Fibroblast of skin of scalp (primary cell): ENCODE data around the gene TOLLIP.

Experiments
- DNase-seq: peaks from one replicate; pipeline ENCODE4 v3.0.0-alpha.2; 2013

Gene TOLLIP

DNA sequence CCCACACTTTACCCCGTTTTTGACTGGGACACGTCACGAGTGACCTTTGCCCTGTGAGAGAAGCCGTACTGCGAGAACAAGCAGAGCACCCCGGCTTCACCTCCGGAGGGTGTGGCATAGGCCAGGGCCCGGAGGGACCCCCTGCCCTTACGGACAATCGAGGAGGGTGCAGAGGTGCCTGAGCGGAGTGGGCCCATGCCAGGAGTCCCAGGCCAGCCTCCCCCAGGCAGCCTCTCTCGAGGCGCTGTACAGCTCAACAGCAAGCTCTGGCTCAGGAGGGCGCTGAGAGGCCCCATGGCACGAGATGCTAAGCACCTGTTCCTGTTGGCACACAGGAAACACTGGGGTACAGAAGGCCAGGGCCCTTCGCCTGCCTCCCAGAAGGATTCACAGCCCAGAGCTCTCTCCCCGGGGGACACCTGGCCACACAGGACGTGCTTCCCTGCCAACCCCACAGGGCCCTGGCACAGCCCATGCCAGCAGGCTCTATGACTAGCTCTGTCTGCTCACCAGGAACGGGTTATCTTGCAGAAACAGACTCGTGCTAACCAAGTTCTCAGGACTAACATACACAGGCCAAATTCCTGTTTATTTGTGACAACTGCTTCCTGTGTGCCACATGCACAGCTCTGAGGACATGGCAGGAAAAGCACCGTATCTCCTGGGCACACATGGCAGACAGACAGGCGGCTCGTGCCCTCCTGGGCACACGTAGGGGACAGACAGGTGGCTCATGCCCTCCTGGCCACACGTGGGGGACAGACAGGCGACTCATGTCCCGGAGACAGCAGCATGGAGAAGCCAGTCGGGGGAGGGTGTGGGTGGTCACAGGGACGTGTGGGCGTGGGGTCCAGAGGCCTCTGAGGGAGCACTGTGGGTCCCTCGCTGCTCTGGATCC lies 11.6 kb downstream of the TOLLIP start:
- no peak for DNase-seq

DNA sequence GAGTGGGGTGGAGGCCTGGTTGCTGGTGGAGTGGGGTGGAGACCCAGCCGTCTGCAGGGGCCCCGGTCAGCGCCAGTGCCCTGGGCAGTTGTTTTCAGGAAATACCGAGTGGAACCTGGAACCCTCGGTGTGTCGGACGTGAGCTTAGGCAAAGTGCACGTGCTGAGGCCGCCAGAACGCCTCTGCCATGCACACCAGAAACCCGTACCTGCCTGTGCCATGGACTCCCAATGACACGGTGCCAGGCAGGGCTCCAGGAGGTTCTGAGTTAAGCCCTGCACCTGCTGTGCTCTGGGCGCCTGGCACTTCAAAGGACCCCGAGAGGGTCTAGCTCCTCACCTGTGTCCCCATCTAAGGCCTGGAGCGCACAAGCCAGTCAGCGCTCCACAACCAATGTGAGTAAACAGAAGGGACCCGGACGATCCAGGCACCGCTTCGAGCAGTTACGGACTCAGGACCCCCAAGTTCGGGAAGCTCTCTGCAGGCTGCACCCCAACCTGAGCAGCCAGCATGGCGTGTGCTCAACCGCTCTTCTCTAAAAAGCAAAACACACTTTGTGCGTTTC lies 12.3 kb downstream of the TOLLIP start:
- no peak for DNase-seq

DNA sequence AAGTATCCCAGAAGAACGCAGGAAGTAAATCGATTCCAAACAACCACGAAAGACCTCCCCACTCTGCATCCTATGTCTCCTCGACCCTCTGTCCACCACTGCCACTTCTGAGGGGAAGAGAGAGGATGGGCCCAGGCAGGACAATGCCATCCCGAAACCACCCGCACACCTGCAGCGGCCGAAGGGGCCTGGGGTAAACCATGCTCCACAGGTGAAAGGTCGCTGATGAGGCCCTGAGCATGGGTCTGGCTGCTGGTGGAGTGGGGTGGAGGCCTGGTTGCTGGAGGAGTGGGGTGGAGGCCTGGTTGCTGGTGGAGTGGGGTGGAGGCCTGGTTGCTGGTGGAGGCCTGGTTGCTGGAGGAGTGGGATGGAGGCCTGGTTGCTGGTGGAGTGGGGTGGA lies 13.1 kb downstream of the TOLLIP start:
- DNase-seq: no peak

DNA sequence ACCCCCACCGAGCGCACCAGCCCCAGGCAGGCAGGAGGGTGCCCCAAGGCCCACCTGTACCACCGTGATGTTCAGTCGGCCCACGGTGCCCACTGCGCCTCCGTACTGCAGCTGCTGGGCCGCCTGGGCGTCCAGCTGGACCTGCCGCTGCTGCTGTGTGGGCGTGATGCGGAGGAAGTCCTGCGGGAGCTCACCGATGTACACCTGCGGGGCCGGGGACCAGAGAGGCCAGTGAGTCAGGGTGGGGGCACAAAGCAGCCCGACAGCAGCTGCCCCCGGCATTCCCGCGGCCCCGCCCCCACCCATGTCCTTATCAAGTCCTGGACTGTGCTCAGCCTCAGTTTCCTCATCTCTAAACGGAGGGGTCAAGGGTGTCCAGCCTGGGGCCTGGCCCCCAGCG lies 13.8 kb downstream of the TOLLIP start:
- DNase-seq: no peak

DNA sequence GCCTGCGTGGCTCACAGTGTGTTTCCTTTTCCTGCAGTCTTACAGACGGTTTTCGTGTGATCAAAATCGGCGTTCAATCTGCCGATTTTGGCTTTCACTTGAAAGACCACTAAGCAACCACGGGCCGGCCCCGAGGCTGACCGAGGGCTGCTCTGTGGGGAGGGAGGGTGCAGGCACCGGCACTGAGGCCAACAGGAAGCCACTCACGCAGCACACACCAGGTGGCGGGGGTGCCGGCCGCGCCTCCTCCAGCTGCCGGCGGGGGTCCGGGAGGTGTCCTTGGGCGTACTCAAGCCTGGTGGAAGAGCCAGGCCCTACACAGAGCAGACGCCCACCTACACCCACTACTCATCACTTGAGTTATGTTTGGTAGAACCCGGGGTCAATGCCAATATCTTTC lies 14.3 kb downstream of the TOLLIP start:
- no peak for DNase-seq

- no peak for DNase-seq
Measured at GRCh38 chr11:1293619-1294015, 15.8 kb downstream of the TOLLIP start.

GRCh38 chr11:1292644-1293618 lies 16.5 kb downstream of the TOLLIP start:
- DNase-seq: no peak

DNA sequence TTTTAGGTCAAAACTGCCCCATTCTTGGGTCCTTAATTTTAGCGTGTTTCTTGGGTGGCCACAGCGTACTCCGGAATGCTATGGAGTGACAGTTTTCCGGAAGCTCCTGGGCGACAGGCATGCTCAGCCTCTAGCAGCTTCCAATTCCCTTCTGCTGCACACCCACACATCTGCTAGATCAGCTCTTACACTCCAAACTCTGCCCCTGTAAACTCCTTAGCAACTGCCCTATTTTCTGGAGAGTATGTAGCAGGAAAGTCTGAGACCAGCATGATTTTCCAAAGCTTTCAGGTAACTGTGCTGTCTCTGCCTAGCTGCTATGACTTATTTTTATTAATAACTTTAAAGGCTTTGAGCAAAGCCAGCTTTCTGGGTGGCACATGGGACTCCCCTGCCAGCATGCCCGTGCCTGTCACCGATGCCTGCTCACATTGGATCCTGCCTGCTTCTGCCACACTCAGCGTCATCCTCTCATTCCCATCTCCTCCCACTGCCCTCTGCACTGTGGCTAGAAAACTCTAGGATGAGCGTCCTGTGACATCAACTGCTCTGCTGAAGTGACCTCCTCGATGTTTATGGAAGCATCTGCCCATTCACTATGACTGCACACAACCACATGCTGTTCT lies 17.3 kb downstream of the TOLLIP start:
- no peak for DNase-seq

DNA sequence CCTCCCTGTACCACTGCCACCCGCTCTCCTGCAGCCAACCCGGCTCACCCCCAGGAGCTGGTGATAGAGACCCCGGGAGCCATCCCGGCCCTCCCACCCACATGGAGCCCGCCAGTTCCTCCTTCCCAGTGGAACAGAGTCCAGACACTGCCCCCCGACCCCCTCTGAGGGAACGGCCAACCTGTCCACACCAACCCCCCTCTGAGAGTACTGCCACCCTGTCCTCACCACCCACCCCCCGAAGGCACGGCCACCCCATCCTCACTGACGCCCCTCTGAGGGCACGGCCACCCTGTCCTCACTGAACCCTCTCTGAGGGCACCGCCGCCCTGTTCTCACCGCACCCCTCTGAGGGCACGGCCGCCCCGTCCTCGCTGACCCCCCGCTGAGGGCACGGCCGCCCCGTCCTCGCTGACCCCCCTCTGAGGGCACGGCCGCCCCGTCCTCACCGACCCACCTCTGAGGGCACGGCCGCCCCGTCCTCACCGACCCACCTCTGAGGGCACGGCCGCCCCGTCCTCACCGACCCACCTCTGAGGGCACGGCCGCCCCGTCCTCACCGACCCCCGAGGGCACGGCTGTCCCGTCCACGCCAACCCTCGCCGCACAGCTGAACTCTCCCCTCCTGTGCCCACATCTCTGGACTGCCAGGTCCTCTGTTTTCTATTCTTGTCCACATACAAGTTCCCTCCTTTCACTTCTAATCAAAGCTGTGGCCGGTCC lies 18.0 kb downstream of the TOLLIP start:
- no peak for DNase-seq

GRCh38 chr11:1290052-1291040 lies 19.1 kb downstream of the TOLLIP start:
- no peak for DNase-seq

GRCh38 chr11:1289211-1289935 lies 20.1 kb downstream of the TOLLIP start:
- no peak for DNase-seq

DNA sequence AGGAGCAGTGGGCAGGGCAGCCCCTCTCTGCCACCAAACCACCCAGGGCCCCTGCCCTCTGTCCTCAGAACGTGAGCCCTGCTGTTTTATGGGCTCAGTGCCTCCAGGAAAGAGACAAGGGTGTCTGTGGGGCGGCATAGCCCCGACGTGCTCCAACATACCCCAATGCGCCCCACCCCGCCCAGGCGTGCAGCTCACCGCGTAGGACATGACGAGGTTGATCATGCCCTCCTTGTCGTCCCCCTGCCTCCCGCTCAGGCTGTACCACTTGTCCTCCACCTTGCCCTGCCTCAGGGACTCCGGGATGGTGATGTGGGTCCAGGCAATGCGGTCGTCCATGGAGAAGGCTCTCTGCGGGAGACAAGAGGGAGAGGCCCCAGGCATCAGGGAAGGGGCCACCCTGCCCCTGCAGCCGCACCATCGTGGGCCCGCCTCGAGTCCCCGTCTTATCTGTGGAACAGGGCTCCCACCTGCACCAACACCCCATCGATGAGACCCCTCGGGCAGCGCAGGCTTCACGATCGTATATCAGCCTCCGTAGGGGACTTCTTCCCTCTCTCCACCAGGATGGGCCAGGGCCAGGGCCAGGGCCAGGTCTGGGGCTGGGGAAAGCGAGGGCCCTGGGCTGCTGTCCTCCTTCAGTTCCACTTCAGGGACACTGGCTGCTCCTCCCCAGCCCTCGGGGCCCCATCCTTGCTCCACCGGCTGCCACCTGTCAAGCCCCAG lies 20.8 kb downstream of the TOLLIP start:
- no peak for DNase-seq

- no peak for DNase-seq
Measured at GRCh38 chr11:1287928-1288327, 21.5 kb downstream of the TOLLIP start.

DNA sequence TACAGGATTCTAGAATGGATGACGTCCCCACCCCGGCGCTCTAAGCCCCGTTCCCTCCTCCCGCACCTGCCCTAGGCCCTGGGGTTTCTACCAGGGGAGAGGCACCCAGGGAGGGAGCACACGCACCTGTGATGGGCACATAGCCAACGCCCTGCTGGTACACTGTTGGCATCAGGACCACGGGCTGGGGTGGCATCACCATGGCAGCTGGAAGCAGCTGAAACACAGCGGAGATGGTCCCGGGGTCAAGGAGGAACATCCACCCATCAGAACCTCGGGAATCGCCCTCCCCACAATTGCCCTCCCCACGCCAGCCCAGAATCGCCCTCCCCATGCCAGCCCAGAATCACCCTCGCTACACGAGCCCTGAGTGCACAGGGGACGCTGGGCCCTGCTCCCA lies 23.6 kb downstream of the TOLLIP start:
- DNase-seq: no peak

DNA sequence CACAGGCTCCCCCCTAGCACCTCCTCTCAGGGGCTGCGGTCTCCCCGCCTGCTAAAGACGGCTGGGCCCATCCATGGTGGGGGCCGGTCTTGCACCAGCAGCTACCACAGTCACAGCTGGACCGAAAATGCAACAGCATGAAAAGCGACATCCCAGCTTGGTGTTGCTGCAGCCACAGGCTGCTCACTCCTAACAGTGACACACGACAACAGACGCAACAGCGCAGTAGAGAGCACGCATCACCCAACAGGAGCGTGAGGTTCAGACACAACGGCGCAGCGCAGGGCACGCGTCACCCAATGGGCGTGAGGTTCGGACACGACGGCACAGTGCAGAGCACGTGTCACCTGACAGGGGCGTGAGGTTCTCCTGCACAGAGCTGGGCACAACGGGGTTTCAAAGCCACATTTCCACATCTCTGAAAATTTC lies 24.1 kb downstream of the TOLLIP start:
- DNase-seq: no peak

DNA sequence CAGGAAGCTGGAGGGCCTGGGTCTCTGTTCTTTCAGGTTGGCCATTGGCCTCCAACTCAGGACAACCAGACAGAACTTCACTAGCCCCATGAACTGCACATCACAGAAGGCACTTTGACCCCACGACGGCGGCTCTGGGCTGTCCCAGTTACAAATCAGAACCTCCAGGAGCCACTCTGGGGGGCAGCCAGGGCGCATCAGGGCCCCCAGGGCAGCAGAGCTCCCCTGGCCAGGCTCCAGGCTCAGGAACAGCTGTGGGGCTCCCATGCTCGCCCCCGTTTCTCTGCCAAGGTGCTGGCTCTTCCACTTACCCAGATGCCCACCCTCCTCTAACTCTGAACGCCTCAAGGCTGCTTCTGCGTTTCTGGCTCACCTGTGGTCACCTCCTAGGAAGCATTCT lies 25.5 kb downstream of the TOLLIP start:
- no peak for DNase-seq

DNA sequence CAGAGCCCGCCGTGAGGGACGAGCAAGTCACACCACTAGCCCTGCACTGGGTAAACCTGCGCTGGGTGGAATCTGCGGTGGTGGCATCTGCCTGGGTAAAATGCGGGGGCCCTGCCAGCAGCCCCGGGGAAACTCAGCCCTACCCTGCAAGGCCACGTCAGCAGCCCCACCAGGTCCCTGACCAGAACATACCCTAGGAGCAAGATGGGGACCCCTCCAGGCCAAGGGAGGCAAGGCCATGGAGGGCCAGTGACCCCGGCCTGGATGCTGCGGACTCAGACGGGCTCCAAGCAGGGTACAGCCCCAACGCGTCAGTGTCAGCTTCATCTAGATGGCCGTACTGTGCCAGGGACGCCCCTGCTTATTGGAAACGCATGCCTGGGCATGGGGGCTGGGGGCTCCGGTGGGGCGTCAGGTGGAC lies 26.3 kb downstream of the TOLLIP start:
- no peak for DNase-seq

- DNase-seq: peak; percentile 18
Measured at GRCh38 chr11:1281974-1282365, 27.5 kb downstream of the TOLLIP start.

DNA sequence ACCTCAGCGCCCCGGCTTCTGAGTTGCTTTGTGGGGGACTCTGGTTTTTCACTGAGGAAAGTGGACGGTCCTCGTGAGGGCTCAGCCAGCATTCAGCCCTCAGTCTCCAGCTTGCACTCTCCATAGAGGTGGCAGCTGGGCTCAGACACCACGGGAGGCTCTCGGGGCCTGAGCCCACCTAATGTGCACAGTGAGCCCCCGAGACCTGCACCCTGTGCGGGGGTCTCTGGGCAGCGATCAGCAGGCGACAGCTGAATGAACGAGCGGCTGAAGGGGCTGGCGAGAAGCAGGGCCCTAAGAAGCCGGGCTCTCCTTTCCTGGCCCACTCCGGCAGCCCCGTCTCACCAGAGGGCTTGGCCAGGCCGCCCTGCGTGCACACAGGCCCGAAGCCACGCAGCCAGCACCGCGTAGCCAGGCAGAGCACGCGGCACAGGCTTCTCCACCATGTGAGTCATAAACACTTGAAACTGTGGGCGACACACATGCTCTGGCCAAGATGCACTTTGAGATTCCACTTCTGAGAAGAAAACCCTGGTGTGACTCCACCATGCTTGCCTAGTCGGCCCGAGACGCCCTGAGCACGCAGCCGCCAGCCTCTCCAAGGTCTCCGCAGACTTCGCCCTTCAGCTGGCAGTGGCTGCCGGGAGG lies 28.0 kb downstream of the TOLLIP start:
- DNase-seq: peak; percentile 11
